Body of pancreas (tissue), 4 donors: ENCODE measurements around the gene PPP1R26. TPM values are rescaled to one million over a fixed set of nuclear protein-coding genes. Genes with fewer than 3 reads are reported as not detected.
A peak's percentile ranks its signal among the peaks of the same experiment; 100 is the strongest.

ENCODE experiments used
- ATAC-seq: fragments of 150-250 bp; one replicate; pipeline ENCODE4 v1.9.1; 2016
- DNase-seq, 4 donors: peaks; one replicate each; pipeline ENCODE4 v3.0.0-alpha.2; 2019
- H3K27ac ChIP-seq, 4 donors: fragments of 200-600 bp; sonication (generic); 1 replicate in 3 of 4; 2 replicates in 1 of 4; pipeline versions ENCODE4 v1.5.1 to v1.6.1; 2016 to 2019; ENCODE audit warnings: mild to moderate bottlenecking in 1 of 4, mixed read lengths in 1 of 4, moderate library complexity in 1 of 4
- H3K27me3 ChIP-seq, 2 donors: fragments of 200-600 bp; sonication (generic); one replicate each; pipeline ENCODE4 v1.6.0; 2016; ENCODE audit warnings: mild to moderate bottlenecking in 1 of 2
- H3K36me3 ChIP-seq, 2 donors: fragments of 200-600 bp; sonication (generic); replicated peaks in 1 of 2; 2 replicates each; pipeline ENCODE4 v1.5.1; 2016; ENCODE audit warnings: low read depth in 2 of 2; ENCODE audit not compliant: insufficient read depth in 1 of 2
- H3K4me1 ChIP-seq: fragments of 200-600 bp; sonication (generic); one replicate; pipeline ENCODE4 v1.6.0; 2016
- H3K4me3 ChIP-seq, 2 donors: fragments of 200-600 bp; sonication (generic); 1 replicate in 1 of 2; 2 replicates in 1 of 2; pipeline ENCODE4 v1.5.1; 2016 to 2019
- H3K9me3 ChIP-seq, 3 donors: fragments of 200-600 bp; sonication (generic); 1 replicate in 2 of 3; 2 replicates in 1 of 3; pipeline ENCODE4 v1.5.1; 2016
- CTCF ChIP-seq, 7 experiments: fragments of 450-650 bp in 4 of 7; fragments of 200-600 bp in 3 of 7; sonication (generic) in 3 of 7; IDR thresholded peaks; one replicate each; pipeline ENCODE4 v1.5.1; 2016 to 2019; ENCODE audit warnings: antibody characterized with exemption in 7 of 7
- POLR2A ChIP-seq, 3 donors: fragments of 450-650 bp; IDR thresholded peaks; one replicate each; pipeline ENCODE4 v1.6.1; 2016; ENCODE audit warnings: antibody characterized with exemption in 3 of 3, mild to moderate bottlenecking in 2 of 3
- WGBS, 2 donors: methylation state at CpG; one replicate each; pipeline ENCODE4 v1.1.5; 2017; 5-methylcytosine and 5-hydroxymethylcytosine counted together
- intact Hi-C: fragments of 100-400 bp; cut with DNase I; formaldehyde crosslinking; loops from one replicate; pipeline ENCODE4 v1.15.1; 2023
- total RNA-seq, 2 donors: library from RNA; depleted of rRNA; stranded (reverse); fragments of >200 nt; gene quantifications; one replicate each; pipeline ENCODE4 v1.1.0, GENCODE V29; 2016

PPP1R26 gene
- total RNA-seq, 2 donors from 2014 or later, result 17.8 to 17.9 TPM

DNA sequence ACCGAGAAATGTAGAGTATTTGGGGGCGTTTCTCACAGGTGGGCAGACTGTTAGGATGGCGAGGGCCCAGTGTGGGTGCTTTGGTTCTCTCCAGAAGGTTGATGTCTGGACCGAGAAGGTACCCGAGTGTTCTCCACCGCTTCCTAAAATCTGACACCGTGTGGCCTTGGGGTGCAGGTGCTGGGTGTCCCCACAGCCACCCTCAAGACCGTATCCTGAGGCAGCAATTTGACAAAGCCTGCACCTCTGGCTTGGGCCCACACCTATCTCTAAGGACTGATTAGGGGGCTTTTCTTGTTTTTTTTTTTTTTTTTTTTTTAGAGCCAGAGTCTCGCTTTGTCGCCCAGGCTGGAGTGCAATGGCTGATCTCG is 1.3 kb downstream of the PPP1R26 start:
- Histone ChIP-seq H3K4me1 (peaks cover 34% of the 10 kb centered on the region), H3K27me3 (no peaks in the 10 kb centered on the region), H3K4me3 (peak overlapping the region; percentile 78 to 85), H3K9me3 (no peaks in the 10 kb centered on the region), H3K27ac (peak overlapping the region; percentile 74 to 90 (median 77)), H3K36me3 (peaks cover 0 to 17% of the 10 kb centered on the region in 2 donors)
- no peak for TF ChIP-seq POLR2A (IDR thresholded peaks at IDR 0.05)
- no peak for TF ChIP-seq CTCF (IDR thresholded peaks at IDR 0.05)
- 32 to 44% methylated on average over 7 to 11 of the region's 11 CpGs for WGBS, 2 donors
- intact Hi-C loops, result no loop called here
- no peak for DNase-seq
- no peak for ATAC-seq

GRCh38 chr9:135482015-135482754 is 2.6 kb downstream of the PPP1R26 start:
- Histone ChIP-seq H3K36me3 (peaks cover 0 to 20% of the 10 kb centered on the region in 2 donors), H3K27ac (no peak overlapping the region), H3K9me3 (no peaks in the 10 kb centered on the region), H3K4me1 (peaks cover 30% of the 10 kb centered on the region), H3K27me3 (no peaks in the 10 kb centered on the region), H3K4me3 (no peak overlapping the region)
- intact Hi-C loops, result no loop called here
- 67 to 69% methylated on average over 8 of the region's 8 CpGs for WGBS, 2 donors
- TF ChIP-seq CTCF (IDR thresholded peaks at IDR 0.05) (no peak), POLR2A (IDR thresholded peaks at IDR 0.05) (no peak)
- DNase-seq (no peak), ATAC-seq (no peak)

GRCh38 chr9:135484460-135485277 is 5.1 kb downstream of the PPP1R26 start:
- intact Hi-C loops, result no loop called here
- TF ChIP-seq CTCF (IDR thresholded peaks at IDR 0.05) (no peak), POLR2A (IDR thresholded peaks at IDR 0.05) (no peak)
- H3K9me3 ChIP-seq, result no peaks in the 10 kb centered on the region
- H3K36me3 ChIP-seq, result peaks cover 0 to 20% of the 10 kb centered on the region in 2 donors
- ATAC-seq (no peak), DNase-seq (no peak)
- no peak overlapping the region for H3K4me3 ChIP-seq
- no peaks in the 10 kb centered on the region for H3K27me3 ChIP-seq
- whole genome bisulfite sequencing, 2 donors, result 92 to 97% methylated on average over 29 to 47 of the region's 47 CpGs
- no peak overlapping the region for H3K27ac ChIP-seq
- H3K4me1 ChIP-seq, result peaks cover 18% of the 10 kb centered on the region

- H3K9me3 ChIP-seq, result no peaks in the 10 kb centered on the region
- ATAC-seq, result no peak
- no peak for DNase-seq
- no peak overlapping the region for H3K27ac ChIP-seq
- no peak overlapping the region for H3K4me3 ChIP-seq
- intact Hi-C loops, result no loop called here
- peaks cover 0 to 20% of the 10 kb centered on the region in 2 donors for H3K36me3 ChIP-seq
- H3K4me1 ChIP-seq, result peaks cover 18% of the 10 kb centered on the region
- H3K27me3 ChIP-seq, result no peaks in the 10 kb centered on the region
- 89 to 94% methylated on average over 24 to 25 of the region's 25 CpGs for WGBS, 2 donors
- TF ChIP-seq CTCF (IDR thresholded peaks at IDR 0.05), result no peak
Observed at GRCh38 chr9:135485385-135485784, 5.8 kb downstream of the PPP1R26 start.
